Heart right ventricle (tissue), 16 donors: ENCODE measurements around the gene DMAC2L. TPM values are rescaled to one million over a fixed set of nuclear protein-coding genes. Genes with fewer than 3 reads are reported as not detected.

ENCODE experiments used
- ATAC-seq, 8 donors: fragments of 200-7000 bp; cut with Tn5 transposase; one replicate each; pipeline ENCODE4 v1.9.1; 2020; ENCODE audit warnings: mild to moderate bottlenecking in 8 of 8, moderate library complexity in 8 of 8, moderate number of reproducible peaks in 1 of 8
- DNase-seq, 2 donors: peaks; one replicate each; pipeline ENCODE4 v3.0.0-alpha.2; 2020
- H3K27ac ChIP-seq, 10 donors: fragments of 200-600 bp; sonication (generic) in 2 of 10; one replicate each; pipeline versions ENCODE4 v1.5.0 to v1.8.0; 2020 to 2022; ENCODE audit warnings: mild to moderate bottlenecking in 3 of 10
- H3K27me3 ChIP-seq, 7 donors: fragments of 200-600 bp; one replicate each; pipeline ENCODE4 v1.8.0; 2021 to 2022; ENCODE audit warnings: mild to moderate bottlenecking in 2 of 7
- H3K36me3 ChIP-seq, 9 donors: fragments of 200-600 bp; sonication (generic) in 1 of 9; one replicate each; pipeline versions ENCODE4 v1.5.0 to v1.8.0; 2020 to 2022; ENCODE audit warnings: mild to moderate bottlenecking in 2 of 9
- H3K4me1 ChIP-seq, 9 donors: fragments of 200-600 bp; sonication (generic) in 1 of 9; one replicate each; pipeline versions ENCODE4 v1.5.0 to v1.8.0; 2020 to 2022; ENCODE audit warnings: mild to moderate bottlenecking in 4 of 9
- H3K4me3 ChIP-seq, 10 donors: fragments of 200-600 bp; sonication (generic) in 2 of 10; one replicate each; pipeline versions ENCODE4 v1.5.0 to v1.8.0; 2020 to 2022; ENCODE audit warnings: mild to moderate bottlenecking in 7 of 10, moderate library complexity in 2 of 10
- H3K9me3 ChIP-seq, 11 donors: fragments of 200-600 bp in 10 of 11; sonication (generic) in 2 of 11; one replicate each; pipeline versions ENCODE4 v1.5.0 to v1.8.0; 2013 to 2022; ENCODE audit warnings: mild to moderate bottlenecking in 2 of 11, control low read depth in 1 of 11, moderate library complexity in 1 of 11
- CTCF ChIP-seq, 9 donors: fragments of 200-600 bp; sonication (generic) in 2 of 9; IDR thresholded peaks; one replicate each; pipeline versions ENCODE4 v1.5.0 to v1.8.0; 2021 to 2022; ENCODE audit warnings: antibody characterized with exemption in 9 of 9, mild to moderate bottlenecking in 5 of 9, moderate library complexity in 1 of 9
- WGBS, 2 donors: extraction: QIAGEN DNeasy Blood & Tissue Kit; methylation state at CpG; one replicate each; pipeline ENCODE4 v1.1.7; 2013; ENCODE audit warnings: inconsistent platforms in 1 of 2; 5-methylcytosine and 5-hydroxymethylcytosine counted together
- intact Hi-C, 10 donors: fragments of 100-400 bp; cut with DNase I; formaldehyde crosslinking; loops; one replicate each; pipeline versions ENCODE4 v1.11.1 to v1.14.2; 2022
- long read RNA-seq, 3 donors: library from polyadenylated mRNA; unstranded; transcript quantifications; one replicate each; pipeline ENCODE4 v2.0.0, GENCODE V29; 2020 to 2021
- polyA plus RNA-seq, 2 donors: library from polyadenylated mRNA; stranded (reverse); fragments of 200-250 nt; gene quantifications; one replicate each; pipeline ENCODE4 v1.2.3, GENCODE V29; 2013
- total RNA-seq, 10 donors: library from RNA; stranded (reverse); fragmentation: NEBNext Ultra II Directional in 3 of 10; extraction: Animal tissue kit (Norgen Biotek cat#: 25700) in 3 of 10; gene quantifications; one replicate each; pipeline versions ENCODE4 v1.2.1 to v1.2.4, GENCODE V29; 2021 to 2023
- donor health status: Arrhythmogenic right ventricular cardiomyopathy.
- donor health status: ischemic (EF 13 %, LVEDD 7.1; RV severe dilation, severe dysfunction).
- donor health status: healthy with polysubstance abuse.
- donor health status: DM: no; HTN: yes; CAD: no.
- donor health status: DM: no; HTN: no; CAD: no.
- donor health status: ischemic (EF 25% LVEDD 6.9; RV normal size, moderate dysfunction).
- donor health status: ischemic (EF 25% LVEDD 5.7; RV mildly dilated, moderate dysfunction).
- donor health status: healthy.
- donor health status: DM: yes; HTN: yes; CAD: no.
- donor health status: Ischemic cardiomyopathy.
- donor health status: ischemic (EF 35%, LVEDD 5.7; RV mildly dilated, moderate dysfunction).
- donor health status: nonischemic (EF 11% LVEDD 7.7; RV severe dilation, severe dysfunction).
- donor health status: DM: yes; HTN: yes; CAD: no.
- donor health status: PGD.
- donor health status: ischemic (EF 29% LVEDD 5.4; RV normal size, mild dysfunction).
- donor health status: nonischemic (EF 23%, LVEDD 6.1; RV moderate dilation, normal function).

The DMAC2L gene
- 10 to 100 TPM; 17.0 to 31.3 (median 24.4) TPM for total RNA-seq
- polyA plus RNA-seq: 10 to 100 TPM in 1 of 2 donors, 1 to 10 TPM in 1; 9.4 to 25.4 TPM
- long read RNA-seq, donor 1, transcript ATP5S-207 (5 exons, 2,008 nt): major isoform, 8 of 15 reads
- long read RNA-seq, donor 1, partial matches to known transcripts: 4 of 15 reads
- long read RNA-seq, donor 1, other reads (novel, unspliced or antisense): 3 of 15 reads
- long read RNA-seq, donor 2, transcript ATP5S-207 (5 exons, 2,008 nt): major isoform, 13 of 23 reads
- long read RNA-seq, donor 2, partial matches to known transcripts: 5 of 23 reads
- long read RNA-seq, donor 2, other reads (novel, unspliced or antisense): 5 of 23 reads
- long read RNA-seq, donor 3, full-length matches to known transcripts: 11 of 17 reads
- long read RNA-seq, donor 3, partial matches to known transcripts: 1 of 17 reads
- long read RNA-seq, donor 3, other reads (novel, unspliced or antisense): 5 of 17 reads

- peak; percentile 92 to 94 for DNase-seq
- Histone ChIP-seq H3K4me1 (peaks cover 0 to 24% (median 17%) of the 10 kb centered on the region in 9 donors), H3K9me3 (no peaks in the 10 kb centered on the region), H3K27me3 (no peaks in the 10 kb centered on the region), H3K36me3 (peaks cover 0 to 4% (median 0%) of the 10 kb centered on the region in 9 donors), H3K27ac (peak within 1 kb of the TSS; percentile 80 to 96 (median 93)), H3K4me3 (peak within 1 kb of the TSS; percentile 43 to 96 (median 76))
- intact Hi-C loops: loop anchor here in 1 of 10 donors (5.0 kb wide), 1 partner anchor 80 kb away; the partner anchor contains the start of gene SOS2
- ATAC-seq: peak; percentile 99 to 100 (median 99)
- TF ChIP-seq CTCF (IDR thresholded peaks at IDR 0.05): peak in 4 of 9 donors; percentile 4 to 60 (median 55)
- WGBS, 2 donors: 0% methylated on average over 77 to 83 of the region's 83 CpGs
Observed at GRCh38 chr14:50311972-50312733, at the start of gene DMAC2L, which contains the start of gene L2HGDH. Gene DMAC2L, plus strand, starts transcription at chr14:50312324. Its CDS starts 9,164 bp downstream, at chr14:50321488. Gene L2HGDH, minus strand, starts transcription at chr14:50312229. Its CDS starts 79 bp downstream, at chr14:50312150.

GRCh38 chr14:50262865-50263264 lies 49.3 kb upstream of the DMAC2L start:
- TF ChIP-seq CTCF (IDR thresholded peaks at IDR 0.05): no peak
- Histone ChIP-seq H3K4me3 (no peak overlapping the region), H3K4me1 (no peaks in the 10 kb centered on the region), H3K27me3 (no peaks in the 10 kb centered on the region), H3K27ac (no peak overlapping the region), H3K36me3 (peaks cover 0 to 11% (median 0%) of the 10 kb centered on the region in 9 donors), H3K9me3 (no peaks in the 10 kb centered on the region)
- WGBS, 2 donors: 45 to 50% methylated on average over 2 of the region's 2 CpGs
- intact Hi-C loops: no loop called here
- DNase-seq (no peak), ATAC-seq (no peak)

GRCh38 chr14:50263321-50263720 lies 48.8 kb upstream of the DMAC2L start:
- ATAC-seq: no peak

More at GRCh38 chr14:50263321-50263720, 48.8 kb upstream of the DMAC2L start:
- H3K9me3 ChIP-seq: no peaks in the 10 kb centered on the region
- no peaks in the 10 kb centered on the region for H3K27me3 ChIP-seq
- WGBS, 2 donors: 38 to 54% methylated on average over 4 of the region's 4 CpGs
- no peak for TF ChIP-seq CTCF (IDR thresholded peaks at IDR 0.05)
- H3K36me3 ChIP-seq: peaks cover 0 to 12% (median 0%) of the 10 kb centered on the region in 9 donors
- H3K27ac ChIP-seq: no peak overlapping the region
- no peak overlapping the region for H3K4me3 ChIP-seq
- intact Hi-C loops: no loop called here
- H3K4me1 ChIP-seq: no peaks in the 10 kb centered on the region
- DNase-seq: no peak
